ENCODE measurements around the gene NMU.

GRCh38 chr4:55636656-55636999 is 530 bp upstream of the NMU start:
- TF ChIP-seq CTCF (IDR thresholded peaks at IDR 0.05) (no peak), POLR2A (IDR thresholded peaks at IDR 0.05) (no peak)
